CD4-positive, CD25-positive, alpha-beta regulatory T cell (primary cell): ENCODE measurements around the gene RAD50. TPM values are rescaled to one million over a fixed set of nuclear protein-coding genes. Genes with fewer than 3 reads are reported as not detected.
A peak's percentile ranks its signal among the peaks of the same experiment; 100 is the strongest.

ENCODE experiments used
- ATAC-seq, 2 donors: fragments of 150-1000 bp; cut with Tn5 transposase; one replicate each; pipeline ENCODE4 v1.10.0; 2021; ENCODE audit warnings: low read depth in 2 of 2, moderate number of reproducible peaks in 2 of 2, moderate library complexity in 1 of 2
- DNase-seq, 3 donors: peaks; one replicate each; pipeline versions ENCODE4 v3.0.0 to v3.0.0-alpha.2; 2012 to 2022; ENCODE audit warnings: mixed read lengths in 1 of 3
- H3K27ac ChIP-seq: one replicate; pipeline ENCODE4 v1.7.0; 2013; ENCODE audit warnings: mild to moderate bottlenecking, low read length; ENCODE audit not compliant: insufficient read depth, poor library complexity, severe bottlenecking
- H3K27me3 ChIP-seq: one replicate; pipeline ENCODE4 v1.7.0; 2013; ENCODE audit warnings: low read length; ENCODE audit not compliant: control insufficient read depth, insufficient read depth
- H3K36me3 ChIP-seq: one replicate; pipeline ENCODE4 v1.7.0; 2013; ENCODE audit warnings: mild to moderate bottlenecking, low read length, moderate library complexity; ENCODE audit not compliant: control insufficient read depth, insufficient read depth
- H3K4me1 ChIP-seq: 2 replicates; pipeline ENCODE4 v1.7.0; 2013; ENCODE audit warnings: mild to moderate bottlenecking, low read length; ENCODE audit not compliant: insufficient read depth, control insufficient read depth, poor library complexity, severe bottlenecking
- H3K4me3 ChIP-seq: one replicate; pipeline ENCODE4 v1.7.0; 2013; ENCODE audit warnings: low read depth, mild to moderate bottlenecking, low read length, moderate library complexity
- H3K9me3 ChIP-seq, 2 experiments: 1 replicate in 1 of 2; 2 replicates in 1 of 2; pipeline ENCODE4 v1.7.0; 2013; ENCODE audit warnings: low read length in 2 of 2, mild to moderate bottlenecking in 1 of 2, moderate library complexity in 1 of 2; ENCODE audit not compliant: control insufficient read depth in 2 of 2
- H3K27ac Mint-ChIP-seq, 3 donors: one replicate each; pipeline ENCODE4 v1.8.0; 2020 to 2022; ENCODE audit warnings: mild to moderate bottlenecking in 3 of 3, mixed read lengths in 3 of 3, moderate library complexity in 2 of 3
- H3K27me3 Mint-ChIP-seq: one replicate; pipeline ENCODE4 v1.8.0; 2022; ENCODE audit warnings: mild to moderate bottlenecking, mixed read lengths
- H3K36me3 Mint-ChIP-seq: one replicate; pipeline ENCODE4 v1.8.0; 2020; ENCODE audit warnings: mixed read lengths
- H3K4me1 Mint-ChIP-seq, 4 donors: one replicate each; pipeline ENCODE4 v1.8.0; 2020 to 2022; ENCODE audit warnings: mixed read lengths in 4 of 4, mild to moderate bottlenecking in 1 of 4
- H3K4me3 Mint-ChIP-seq, 4 donors: one replicate each; pipeline ENCODE4 v1.8.0; 2020 to 2022; ENCODE audit warnings: mild to moderate bottlenecking in 4 of 4, mixed read lengths in 4 of 4, moderate library complexity in 3 of 4
- H3K9me3 Mint-ChIP-seq, 7 donors: one replicate each; pipeline ENCODE4 v1.8.0; 2020 to 2022; ENCODE audit warnings: mixed read lengths in 7 of 7, mild to moderate bottlenecking in 3 of 7, moderate library complexity in 2 of 7
- polyA plus RNA-seq, 4 donors: library from polyadenylated mRNA; unstranded; fragments of 300-500 nt; fragmentation: Illumina TruSeq; gene quantifications; one replicate each; pipeline ENCODE4 v1.2.3, GENCODE V29; 2021
- total RNA-seq: library from RNA; stranded (reverse); gene quantifications from one replicate; pipeline ENCODE4 v1.2.3, GENCODE V29; 2022

Gene RAD50
- total and polyA plus RNA-seq, 5 donors from 2014 or later, result 10.8 to 17.8 (median 13.0) TPM

GRCh38 chr5:132526974-132527564, 29.7 kb upstream of the RAD50 start:
- no peaks in the 10 kb centered on the region for H3K36me3 ChIP-seq
- ATAC-seq, result no peak
- peaks cover 24% of the 10 kb centered on the region for H3K27me3 Mint-ChIP-seq
- no peak overlapping the region for H3K27ac ChIP-seq
- H3K9me3 Mint-ChIP-seq, result peaks cover 0 to 3% (median 0%) of the 10 kb centered on the region in 7 donors
- H3K4me3 Mint-ChIP-seq, result no peak overlapping the region
- DNase-seq, result peak in 1 of 3 donors; percentile 7
- no peak overlapping the region for H3K4me3 ChIP-seq
- peaks cover 2% of the 10 kb centered on the region for H3K27me3 ChIP-seq
- peaks cover 6% of the 10 kb centered on the region for H3K4me1 ChIP-seq
- peaks cover 6 to 13% (median 6%) of the 10 kb centered on the region in 4 donors for H3K4me1 Mint-ChIP-seq
- H3K27ac Mint-ChIP-seq, result no peak overlapping the region
- no peaks in the 10 kb centered on the region for H3K9me3 ChIP-seq
- no peaks in the 10 kb centered on the region for H3K36me3 Mint-ChIP-seq

- H3K4me1 Mint-ChIP-seq, result peaks cover 6 to 13% (median 6%) of the 10 kb centered on the region in 4 donors
- Histone ChIP-seq H3K4me1 (peaks cover 6% of the 10 kb centered on the region), H3K9me3 (no peaks in the 10 kb centered on the region), H3K4me3 (no peak overlapping the region), H3K36me3 (no peaks in the 10 kb centered on the region), H3K27me3 (peaks cover 2% of the 10 kb centered on the region), H3K27ac (no peak overlapping the region)
- no peak overlapping the region for H3K27ac Mint-ChIP-seq
- no peak overlapping the region for H3K4me3 Mint-ChIP-seq
- ATAC-seq (no peak), DNase-seq (no peak)
- H3K27me3 Mint-ChIP-seq, result peaks cover 31% of the 10 kb centered on the region
- H3K36me3 Mint-ChIP-seq, result no peaks in the 10 kb centered on the region
- peaks cover 0 to 3% (median 0%) of the 10 kb centered on the region in 7 donors for H3K9me3 Mint-ChIP-seq
These were observed 28.8 kb upstream of the RAD50 start for GRCh38 chr5:132528021-132528420.

- ATAC-seq (peak; percentile 51 to 52), DNase-seq (peak in 1 of 3 donors; percentile 47)
- no peak overlapping the region for H3K27ac Mint-ChIP-seq
- Histone ChIP-seq H3K27me3 (peaks cover 5% of the 10 kb centered on the region), H3K4me1 (peaks cover 6% of the 10 kb centered on the region), H3K9me3 (no peaks in the 10 kb centered on the region), H3K27ac (no peak overlapping the region), H3K4me3 (no peak overlapping the region), H3K36me3 (no peaks in the 10 kb centered on the region)
- peaks cover 6 to 13% (median 6%) of the 10 kb centered on the region in 4 donors for H3K4me1 Mint-ChIP-seq
- no peaks in the 10 kb centered on the region for H3K36me3 Mint-ChIP-seq
- peaks cover 0 to 3% (median 0%) of the 10 kb centered on the region in 7 donors for H3K9me3 Mint-ChIP-seq
- H3K4me3 Mint-ChIP-seq, result no peak overlapping the region
- H3K27me3 Mint-ChIP-seq, result peaks cover 31% of the 10 kb centered on the region
These were observed 27.7 kb upstream of the RAD50 start for GRCh38 chr5:132528866-132529634.

GRCh38 chr5:132530946-132531345, 25.8 kb upstream of the RAD50 start:
- DNase-seq (no peak), ATAC-seq (no peak)
- no peak overlapping the region for H3K27ac Mint-ChIP-seq
- Histone ChIP-seq H3K9me3 (no peaks in the 10 kb centered on the region), H3K27me3 (peaks cover 7% of the 10 kb centered on the region), H3K4me1 (peaks cover 6% of the 10 kb centered on the region), H3K36me3 (no peaks in the 10 kb centered on the region), H3K4me3 (no peak overlapping the region), H3K27ac (no peak overlapping the region)
- H3K4me3 Mint-ChIP-seq, result no peak overlapping the region
- H3K9me3 Mint-ChIP-seq, result peaks cover 0 to 3% (median 0%) of the 10 kb centered on the region in 7 donors
- H3K27me3 Mint-ChIP-seq, result peaks cover 42% of the 10 kb centered on the region
- H3K4me1 Mint-ChIP-seq, result peaks cover 6 to 10% (median 6%) of the 10 kb centered on the region in 4 donors
- H3K36me3 Mint-ChIP-seq, result no peaks in the 10 kb centered on the region

GRCh38 chr5:132539716-132540115, 17.1 kb upstream of the RAD50 start:
- Mint-ChIP-seq H3K9me3 (peaks cover 0 to 2% (median 0%) of the 10 kb centered on the region in 7 donors), H3K4me3 (no peak overlapping the region), H3K27me3 (peaks cover 40% of the 10 kb centered on the region), H3K27ac (no peak overlapping the region), H3K4me1 (no peaks in the 10 kb centered on the region), H3K36me3 (no peaks in the 10 kb centered on the region)
- ATAC-seq, result no peak
- Histone ChIP-seq H3K9me3 (no peaks in the 10 kb centered on the region), H3K36me3 (no peaks in the 10 kb centered on the region), H3K27ac (no peak overlapping the region), H3K27me3 (peaks cover 4% of the 10 kb centered on the region), H3K4me1 (no peaks in the 10 kb centered on the region), H3K4me3 (no peak overlapping the region)
- no peak for DNase-seq

- no peak overlapping the region for H3K4me3 ChIP-seq
- H3K4me1 Mint-ChIP-seq, result no peaks in the 10 kb centered on the region
- no peak for ATAC-seq
- H3K9me3 Mint-ChIP-seq, result peaks cover 0 to 2% (median 0%) of the 10 kb centered on the region in 7 donors
- H3K36me3 ChIP-seq, result no peaks in the 10 kb centered on the region
- no peaks in the 10 kb centered on the region for H3K4me1 ChIP-seq
- no peak for DNase-seq
- peaks cover 4% of the 10 kb centered on the region for H3K27me3 ChIP-seq
- H3K9me3 ChIP-seq, result no peaks in the 10 kb centered on the region
- no peak overlapping the region for H3K27ac Mint-ChIP-seq
- H3K36me3 Mint-ChIP-seq, result no peaks in the 10 kb centered on the region
- no peak overlapping the region for H3K4me3 Mint-ChIP-seq
- peaks cover 40% of the 10 kb centered on the region for H3K27me3 Mint-ChIP-seq
- no peak overlapping the region for H3K27ac ChIP-seq
These were observed 16.6 kb upstream of the RAD50 start for GRCh38 chr5:132540149-132540548.

- Histone ChIP-seq H3K4me3 (no peak overlapping the region), H3K4me1 (no peaks in the 10 kb centered on the region), H3K9me3 (no peaks in the 10 kb centered on the region), H3K27me3 (peaks cover 2% of the 10 kb centered on the region), H3K36me3 (no peaks in the 10 kb centered on the region), H3K27ac (no peak overlapping the region)
- Mint-ChIP-seq H3K9me3 (peaks cover 0 to 2% (median 0%) of the 10 kb centered on the region in 7 donors), H3K27ac (no peak overlapping the region), H3K27me3 (peaks cover 34% of the 10 kb centered on the region), H3K4me1 (no peaks in the 10 kb centered on the region), H3K36me3 (no peaks in the 10 kb centered on the region), H3K4me3 (no peak overlapping the region)
- DNase-seq, result no peak
- ATAC-seq, result no peak
These were observed 16.0 kb upstream of the RAD50 start for GRCh38 chr5:132540764-132541163.
